H1 (cell line): ENCODE data around the gene DSCAM. TPM values are rescaled to one million over a fixed set of nuclear protein-coding genes. Genes with fewer than 3 reads are reported as not detected.
A peak's percentile ranks its signal among the peaks of the same experiment; 100 is the strongest.

Experiments used
- CTCF ChIA-PET: fragments of 300-600 bp; sonication (Branson Sonifier 250); formaldehyde crosslinking; loops from one replicate; lab custom pipeline; 2021; ENCODE audit not compliant: partially characterized antibody; lab: Charles Lee
- POLR2A ChIA-PET: fragments of 300-600 bp; sonication (Branson Sonifier 250); formaldehyde crosslinking; loops from one replicate; lab custom pipeline; 2021; ENCODE audit warnings: inconsistent platforms; ENCODE audit not compliant: partially characterized antibody; lab: Charles Lee
- DNase-seq, 2 experiments: peaks; one replicate each; pipeline versions ENCODE4 v3.0.0 to v3.0.0-alpha.2; 2010 to 2022; ENCODE audit warnings: low spot score in 2 of 2, low read depth in 1 of 2, mixed read lengths in 1 of 2
- FAIRE-seq: peaks from 2 replicates; lab custom pipeline; 2011; peaks lifted over from hg19 to GRCh38; lab: Jason Lieb, UNC
- H2AFZ ChIP-seq: 2 replicates; pipeline ENCODE4 v1.8.1; 2012; ENCODE audit warnings: low read length, inconsistent platforms
- H2AK5ac ChIP-seq: 2 replicates; pipeline ENCODE4 v1.6.1; 2013; ENCODE audit warnings: low read depth, low read length
- H2BK120ac ChIP-seq: replicated peaks from 2 replicates; pipeline ENCODE3; 2013; ENCODE audit warnings: low read depth, low read length, inconsistent platforms
- H2BK12ac ChIP-seq: 2 replicates; pipeline ENCODE4 v1.6.1; 2013; ENCODE audit warnings: low read depth, low read length
- H2BK15ac ChIP-seq: 2 replicates; pipeline ENCODE4 v1.6.1; 2013; ENCODE audit warnings: low read length
- H2BK20ac ChIP-seq: 2 replicates; pipeline ENCODE4 v1.6.1; 2013; ENCODE audit warnings: low read length
- H2BK5ac ChIP-seq: 2 replicates; pipeline ENCODE4 v1.6.1; 2013; ENCODE audit warnings: low read depth, low read length
- H3K14ac ChIP-seq: 2 replicates; pipeline ENCODE4 v1.6.1; 2013; ENCODE audit warnings: inconsistent platforms; ENCODE audit not compliant: insufficient read length
- H3K18ac ChIP-seq: 2 replicates; pipeline ENCODE4 v1.6.1; 2013; ENCODE audit warnings: low read length; ENCODE audit errors: extremely low read depth
- H3K23ac ChIP-seq: 2 replicates; pipeline ENCODE4 v1.6.1; 2013; ENCODE audit warnings: inconsistent platforms; ENCODE audit not compliant: insufficient read length
- H3K23me2 ChIP-seq: 2 replicates; pipeline ENCODE4 v1.6.1; 2013; ENCODE audit warnings: low read depth, low read length
- H3K27ac ChIP-seq: 2 replicates; pipeline ENCODE4 v1.6.1; 2011; ENCODE audit warnings: low read depth, low read length, inconsistent platforms
- H3K27me3 ChIP-seq, 4 experiments: replicated peaks in 1 of 4; 1 replicate in 1 of 4; 2 replicates in 3 of 4; pipeline versions ENCODE4 v1.6.1 to v1.8.1; 2011 to 2013; ENCODE audit warnings: low read length in 3 of 4, mild to moderate bottlenecking in 3 of 4, inconsistent platforms in 2 of 4, mixed read lengths in 2 of 4, moderate library complexity in 1 of 4; ENCODE audit not compliant: control insufficient read depth in 3 of 4, insufficient read depth in 3 of 4; ENCODE audit errors: extremely low read depth in 1 of 4
- H3K36me3 ChIP-seq, 4 experiments: 2 replicates each; pipeline versions ENCODE4 v1.6.1 to v1.8.1; 2011 to 2013; ENCODE audit warnings: mild to moderate bottlenecking in 4 of 4, low read length in 3 of 4, moderate library complexity in 2 of 4, control low read depth in 1 of 4, inconsistent platforms in 1 of 4; ENCODE audit not compliant: insufficient read depth in 4 of 4, control insufficient read depth in 2 of 4
- H3K4ac ChIP-seq: replicated peaks from 2 replicates; pipeline ENCODE3; 2013; ENCODE audit warnings: low read length, low read depth, mixed read lengths, inconsistent platforms; ENCODE audit not compliant: insufficient read length
- H3K4me1 ChIP-seq, 4 experiments: replicated peaks in 1 of 4; 1 replicate in 1 of 4; 2 replicates in 3 of 4; pipeline versions ENCODE4 v1.6.1 to v1.8.1; 2011 to 2013; ENCODE audit warnings: low read length in 3 of 4, inconsistent platforms in 2 of 4, mixed read lengths in 1 of 4; ENCODE audit not compliant: insufficient read depth in 4 of 4, control insufficient read depth in 3 of 4
- H3K4me2 ChIP-seq, 2 experiments: 2 replicates each; pipeline versions ENCODE4 v1.6.1 to v1.8.1; 2011 to 2013; ENCODE audit warnings: low read depth in 2 of 2, low read length in 2 of 2, control low read depth in 1 of 2, inconsistent platforms in 1 of 2, mild to moderate bottlenecking in 1 of 2; ENCODE audit not compliant: insufficient read depth in 1 of 2
- H3K4me3 ChIP-seq, 4 experiments: fragments of 200-600, 300-600 bp in 1 of 4; sonication (generic), shearing (Covaris generic), sonication (Bioruptor Twin) in 1 of 4; 2 replicates each; pipeline versions ENCODE4 v1.5.1 to v1.8.1; 2011 to 2016; ENCODE audit warnings: low read length in 4 of 4, low read depth in 3 of 4, control low read depth in 2 of 4, inconsistent platforms in 2 of 4, mild to moderate bottlenecking in 2 of 4, mixed read lengths in 1 of 4, moderate library complexity in 1 of 4; ENCODE audit not compliant: insufficient read depth in 2 of 4; ENCODE audit errors: extremely low read depth in 1 of 4
- H3K56ac ChIP-seq: replicated peaks from 2 replicates; pipeline ENCODE3; 2013; ENCODE audit warnings: low read depth, mild to moderate bottlenecking, mixed read lengths, low read length, inconsistent platforms; ENCODE audit not compliant: insufficient read length
- H3K79me1 ChIP-seq: 2 replicates; pipeline ENCODE4 v1.6.1; 2013; ENCODE audit warnings: low read depth, low read length, control low read depth
- H3K79me2 ChIP-seq, 2 experiments: 2 replicates each; pipeline versions ENCODE4 v1.6.1 to v1.8.1; 2012 to 2013; ENCODE audit warnings: low read length in 2 of 2, mild to moderate bottlenecking in 2 of 2, inconsistent platforms in 1 of 2; ENCODE audit not compliant: insufficient read depth in 2 of 2, control insufficient read depth in 1 of 2
- H3K9ac ChIP-seq, 4 experiments: replicated peaks in 1 of 4; 1 replicate in 1 of 4; 2 replicates in 3 of 4; pipeline versions ENCODE4 v1.6.1 to v1.8.1; 2011 to 2013; ENCODE audit warnings: low read depth in 3 of 4, low read length in 3 of 4, control low read depth in 2 of 4, mild to moderate bottlenecking in 2 of 4, moderate library complexity in 2 of 4, inconsistent platforms in 1 of 4; ENCODE audit errors: extremely low read depth in 1 of 4
- H3K9me3 ChIP-seq, 2 experiments: 2 replicates each; pipeline versions ENCODE4 v1.6.1 to v1.8.1; 2012 to 2013; ENCODE audit warnings: mild to moderate bottlenecking in 2 of 2, moderate library complexity in 2 of 2, control low read depth in 1 of 2, inconsistent platforms in 1 of 2, low read depth in 1 of 2, low read length in 1 of 2, mixed read lengths in 1 of 2; ENCODE audit not compliant: insufficient read depth in 2 of 2
- H4K20me1 ChIP-seq, 2 experiments: replicated peaks in 1 of 2; 2 replicates each; pipeline versions ENCODE3 to v1.8.1; 2011 to 2013; ENCODE audit warnings: inconsistent platforms in 2 of 2, low read length in 2 of 2, mild to moderate bottlenecking in 1 of 2; ENCODE audit not compliant: insufficient read depth in 2 of 2, control insufficient read depth in 1 of 2
- H4K5ac ChIP-seq: 2 replicates; pipeline ENCODE4 v1.6.1; 2013; ENCODE audit warnings: low read length, low read depth, mixed read lengths, inconsistent platforms; ENCODE audit not compliant: insufficient read length
- H4K8ac ChIP-seq: 2 replicates; pipeline ENCODE4 v1.8.0; 2013; ENCODE audit warnings: mild to moderate bottlenecking, moderate library complexity, low read length, inconsistent platforms; ENCODE audit not compliant: insufficient read depth; ENCODE audit errors: extremely low read depth
- H4K91ac ChIP-seq: replicated peaks from 2 replicates; pipeline ENCODE3; 2013; ENCODE audit warnings: low read length, mixed read lengths, inconsistent platforms; ENCODE audit not compliant: insufficient read length
- BRCA1 ChIP-seq: IDR thresholded peaks from 2 replicates; pipeline ENCODE4 v1.6.1; 2012; ENCODE audit warnings: low read depth, low read length, improper control_type of control experiment
- CEBPB ChIP-seq: IDR thresholded peaks from 2 replicates; pipeline ENCODE4 v1.6.1; 2012; ENCODE audit warnings: low read depth, low read length
- E2F6 ChIP-seq: IDR thresholded peaks from 2 replicates; pipeline ENCODE4 v1.6.1; 2012; ENCODE audit warnings: inconsistent platforms
- RNF2 ChIP-seq: fragments of 200-900, 300-1000 bp; sonication (generic); IDR thresholded peaks from 2 replicates; pipeline ENCODE4 v1.7.1; 2016; ENCODE audit warnings: borderline replicate concordance, low read depth, mild to moderate bottlenecking, antibody characterized with exemption, low read length; ENCODE audit not compliant: poor library complexity, severe bottlenecking; ENCODE audit errors: missing control alignments
- SIX5 ChIP-seq: IDR thresholded peaks from 2 replicates; pipeline ENCODE4 v1.6.1; 2011; ENCODE audit warnings: mild to moderate bottlenecking, low read depth, low read length
- TBP ChIP-seq: IDR thresholded peaks from 2 replicates; pipeline ENCODE4 v1.6.1; 2011; ENCODE audit warnings: low read depth, low read length, improper control_type of control experiment
- USF2 ChIP-seq: IDR thresholded peaks from 2 replicates; pipeline ENCODE4 v1.6.1; 2011; ENCODE audit warnings: low read length, improper control_type of control experiment
- WGBS, 2 experiments: shearing (Covaris generic) in 1 of 2; methylation state at CpG; one replicate each; pipeline versions ENCODE4 v1.1.6 to v1.1.7; 2013 to 2015; ENCODE audit warnings: low lambda C conversion rate in 2 of 2, mixed read lengths in 2 of 2, inconsistent platforms in 1 of 2, low coverage in 1 of 2, missing lambda C conversion rate in 1 of 2; ENCODE audit not compliant: insufficient replicate concordance in 2 of 2, insufficient coverage in 1 of 2, insufficient read length in 1 of 2; ENCODE audit errors: extremely low coverage in 1 of 2, missing lambda C conversion rate in 1 of 2; 5-methylcytosine and 5-hydroxymethylcytosine counted together
- polyA plus RNA-seq, 7 experiments: library from polyadenylated mRNA; depleted of rRNA in 3 of 7; stranded (reverse) in 5 of 7; unstranded in 2 of 7; fragments of >200 nt in 5 of 7; fragments of 200-250 nt in 2 of 7; gene quantifications; 1 replicate in 5 of 7; 2 replicates in 1 of 7; 4 replicates in 1 of 7; pipeline versions ENCODE4 v1.2.1 to v1.2.3, GENCODE V29; 2011 to 2013; ENCODE audit warnings: missing spikeins in 2 of 7, mixed read lengths in 2 of 7
- total RNA-seq: library from RNA; stranded (reverse); fragmentation: NEBNext Ultra II Directional; extraction: Animal tissue kit (Norgen Biotek cat#: 25700); gene quantifications from 2 replicates; pipeline ENCODE4 v1.2.1, GENCODE V29; 2021

DSCAM gene
- total and polyA plus RNA-seq, 2 of the 8 experiments (the other 6 are each of a cell fraction or from before 2014, with no cell fraction given): 0.02 to 0.15 TPM

- H3K27me3 ChIP-seq: no peaks in the 10 kb centered on the region
- H3K4me1 ChIP-seq: no peaks in the 10 kb centered on the region
- no peak overlapping the region for H3K27ac ChIP-seq
- H2BK20ac ChIP-seq: no peak overlapping the region
- no peaks in the 10 kb centered on the region for H4K20me1 ChIP-seq
- no peak overlapping the region for H2BK12ac ChIP-seq
- H3K9me3 ChIP-seq: no peaks in the 10 kb centered on the region
- H3K36me3 ChIP-seq: no peaks in the 10 kb centered on the region
- H2BK120ac ChIP-seq: no peak overlapping the region
- H3K14ac ChIP-seq: no peak overlapping the region
- no peak overlapping the region for H3K9ac ChIP-seq
- no peak overlapping the region for H3K18ac ChIP-seq
- H3K4ac ChIP-seq: no peak overlapping the region
- no peak overlapping the region for H4K5ac ChIP-seq
- H3K4me2 ChIP-seq: no peak overlapping the region
- DNase-seq: no peak
- ChIA-PET CTCF (interaction anchor here (1.0 kb wide), 1 partner anchor 23 kb away, joined by 3 read pairs; no protein-coding TSS in a partner anchor), POLR2A (no interaction called here)
- H4K8ac ChIP-seq: no peak overlapping the region
- no peak overlapping the region for H2AK5ac ChIP-seq
- H3K79me2 ChIP-seq: no peaks in the 10 kb centered on the region
- no peak overlapping the region for H3K4me3 ChIP-seq
- H3K79me1 ChIP-seq: no peaks in the 10 kb centered on the region
- H2AFZ ChIP-seq: no peak overlapping the region
- no peak for FAIRE-seq
- no peak for TF ChIP-seq TBP
- TF ChIP-seq USF2: no peak
- TF ChIP-seq BRCA1: no peak
- TF ChIP-seq E2F6: no peak
- no peak for TF ChIP-seq RNF2
- peak; percentile 52; the same call in 1 of the 2 replicates for TF ChIP-seq CEBPB
- no peak for TF ChIP-seq SIX5
- H3K23me2 ChIP-seq: no peaks in the 10 kb centered on the region
- H4K91ac ChIP-seq: no peak overlapping the region
- H2BK5ac ChIP-seq: no peak overlapping the region
- no peak overlapping the region for H3K23ac ChIP-seq
- no peak overlapping the region for H3K56ac ChIP-seq
- no peak overlapping the region for H2BK15ac ChIP-seq
- 92% methylated on average over 1 of the region's 1 CpG; no CpG with 5 or more reads in 1 of the 2 experiments for WGBS, 2 experiments
Measured at GRCh38 chr21:40556442-40556968, 290.5 kb downstream of the DSCAM start.
